ENCODE measurements around the gene MACROH2A1.

Gene MACROH2A1

DNA sequence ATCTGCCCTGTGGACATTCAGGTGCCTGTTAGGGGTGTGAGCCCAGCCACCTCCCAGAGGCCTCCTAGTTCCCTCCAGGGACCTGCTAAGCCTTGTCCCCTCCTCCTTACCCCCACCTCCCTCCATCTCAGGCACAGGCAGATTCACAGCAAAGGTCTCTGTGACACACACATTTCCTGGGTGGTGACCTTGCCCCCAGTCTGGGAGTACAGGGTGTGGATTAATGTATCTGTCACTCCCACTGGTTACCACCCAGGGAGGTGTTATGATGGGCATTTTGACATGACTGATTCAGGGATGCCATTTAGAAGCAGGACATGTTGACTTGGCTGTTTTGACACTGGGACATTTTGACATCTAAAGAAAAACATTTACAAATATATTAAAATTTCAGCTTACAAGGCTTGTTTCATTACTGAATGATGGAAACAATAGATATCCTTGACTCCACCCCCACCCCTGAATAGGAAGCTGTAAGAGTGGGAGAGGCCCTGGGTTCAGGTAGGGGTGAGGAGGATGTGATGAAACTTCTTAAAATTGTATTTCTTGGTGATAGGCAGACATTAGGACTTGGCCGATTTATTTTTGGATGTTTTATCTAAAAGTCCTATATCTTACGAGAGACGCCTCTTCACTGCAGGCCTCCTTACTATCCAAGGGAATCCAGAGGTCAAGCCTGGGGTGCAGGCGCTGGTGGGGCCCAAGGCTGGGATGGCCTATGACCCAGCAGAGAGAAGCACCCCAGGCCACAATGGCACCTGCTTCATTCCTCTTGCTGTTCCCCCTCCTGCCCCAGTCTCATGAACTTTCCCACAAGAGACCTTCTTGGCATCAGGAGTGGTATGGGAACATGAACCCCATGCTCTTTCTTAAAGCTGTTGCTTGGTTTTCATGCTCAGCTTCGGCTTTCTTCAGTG is 101.9 kb downstream of the MACROH2A1 start:
- no peak for TF ChIP-seq POLR2A (IDR thresholded peaks at IDR 0.05; ENCODE audit: low read depth, low read length)
- no peak for FAIRE-seq
- no peak for DNase-seq (ENCODE audit: insufficient read length)

DNA sequence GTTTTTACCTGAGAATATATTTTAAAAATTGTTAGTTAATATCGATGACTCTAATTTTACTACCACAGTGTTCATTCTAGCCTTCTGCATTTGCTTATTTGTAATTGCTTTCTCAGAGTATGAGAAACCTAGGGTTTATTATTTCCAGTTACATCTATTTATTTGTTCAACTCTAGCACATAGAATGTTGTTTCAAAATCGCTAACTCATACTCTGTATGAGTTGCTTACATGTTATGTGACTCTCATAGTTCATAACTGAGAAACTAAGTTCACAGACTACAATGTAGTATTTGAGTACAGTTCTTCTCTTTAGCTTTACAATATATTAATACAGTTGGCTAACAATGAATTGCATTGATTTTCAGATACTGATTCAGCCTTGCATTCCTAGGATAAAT is 103.2 kb downstream of the MACROH2A1 start:
- no peak for DNase-seq (ENCODE audit: insufficient read length)
- no peak for FAIRE-seq
- no peak for TF ChIP-seq POLR2AphosphoS5 (IDR thresholded peaks at IDR 0.05; ENCODE audit: low read depth, low read length)

DNA sequence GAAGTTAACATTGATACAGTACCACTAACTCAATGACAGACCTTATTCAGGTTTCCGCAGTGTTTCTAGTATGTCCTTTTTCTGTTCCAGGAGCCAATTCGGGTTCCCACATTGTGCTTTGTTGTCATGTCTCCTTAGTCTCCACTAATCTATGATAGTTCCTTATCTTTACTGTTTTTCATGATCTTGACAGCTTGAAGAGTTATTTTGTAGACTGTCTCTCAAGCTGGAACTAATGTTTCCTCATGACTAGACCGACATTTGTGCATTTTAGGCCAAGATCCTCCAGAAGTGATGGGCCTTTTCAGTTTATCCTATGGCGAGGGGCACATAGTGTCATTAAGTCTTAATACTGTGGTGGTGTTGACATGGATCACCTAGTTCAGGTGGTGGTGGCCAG is 104.2 kb downstream of the MACROH2A1 start:
- TF ChIP-seq POLR2AphosphoS5 (IDR thresholded peaks at IDR 0.05; ENCODE audit: low read depth, low read length) (no peak), POLR2A (IDR thresholded peaks at IDR 0.05; ENCODE audit: low read depth, low read length) (no peak), TAF1 (IDR thresholded peaks at IDR 0.05; ENCODE audit: borderline replicate concordance, low read depth, low read length) (no peak)
- DNase-seq (ENCODE audit: insufficient read length): no peak
- no peak for FAIRE-seq

DNA sequence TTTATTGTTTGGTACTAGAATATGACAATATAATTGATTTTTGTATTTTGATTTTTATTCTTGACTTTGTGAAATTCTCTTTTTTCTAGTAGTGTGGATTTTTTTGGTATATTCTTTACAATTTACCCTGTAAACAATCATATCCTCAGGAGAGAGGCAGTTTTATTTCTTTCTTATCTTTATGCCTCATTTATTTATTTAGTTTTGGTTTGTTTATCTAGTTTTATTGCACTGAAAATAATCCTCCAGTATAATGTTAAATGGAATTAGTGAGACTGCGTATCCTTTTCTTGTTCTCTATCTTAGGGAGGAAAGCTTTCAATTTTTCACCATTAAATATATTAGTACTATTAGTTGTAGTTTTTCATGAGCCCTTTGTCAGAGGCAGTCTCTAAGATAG is 109.4 kb downstream of the MACROH2A1 start:
- no peak for FAIRE-seq
- DNase-seq (ENCODE audit: insufficient read length): no peak
- no peak for TF ChIP-seq POLR2A (IDR thresholded peaks at IDR 0.05; ENCODE audit: low read depth, low read length)
- no peak for TF ChIP-seq TAF1 (IDR thresholded peaks at IDR 0.05; ENCODE audit: borderline replicate concordance, low read depth, low read length)
- no peak for TF ChIP-seq POLR2AphosphoS5 (IDR thresholded peaks at IDR 0.05; ENCODE audit: low read depth, low read length)

DNA sequence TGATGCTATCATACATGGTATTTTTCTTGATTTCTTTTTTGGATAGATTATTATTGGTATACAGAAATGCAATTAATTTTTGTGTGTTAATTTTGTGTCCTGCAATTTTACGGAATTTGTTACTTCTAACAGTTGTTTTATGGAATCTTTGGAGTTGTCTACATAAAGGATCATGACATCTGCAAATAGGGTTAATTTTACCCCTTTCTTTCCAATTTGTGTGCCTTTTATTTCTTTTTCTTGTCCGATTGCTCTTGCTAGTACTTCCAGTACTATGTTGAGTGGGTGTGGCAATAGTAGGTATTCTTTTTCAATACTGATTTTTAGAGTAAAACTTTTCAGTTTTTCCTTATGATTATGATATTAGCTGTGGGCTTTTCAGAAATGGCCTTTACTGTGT is 111.5 kb downstream of the MACROH2A1 start:
- TF ChIP-seq POLR2A (IDR thresholded peaks at IDR 0.05; ENCODE audit: low read depth, low read length): no peak
- no peak for TF ChIP-seq TAF1 (IDR thresholded peaks at IDR 0.05; ENCODE audit: borderline replicate concordance, low read depth, low read length)
- no peak for TF ChIP-seq POLR2AphosphoS5 (IDR thresholded peaks at IDR 0.05; ENCODE audit: low read depth, low read length)
- DNase-seq (ENCODE audit: insufficient read length) (no peak), FAIRE-seq (no peak)
